HG02610 (cell line): ENCODE measurements around the gene NEB.
"Not testable (repeated sequence)": the region's sequence is repeated elsewhere in the genome, so short reads cannot be mapped to it uniquely, and the experiment has no call there.

Experiments used
- ATAC-seq: cut with Tn5 transposase; IDR thresholded peaks from one replicate; pipeline ENCODE4 v1.9.1; 2021; ENCODE audit warnings: mild to moderate bottlenecking, moderate library complexity; ENCODE audit not compliant: unreplicated experiment

NEB gene

GRCh38 chr2:151569167-151569566 lies 165.1 kb downstream of the NEB start:
- ATAC-seq: no peak

GRCh38 chr2:151568501-151568900 lies 165.8 kb downstream of the NEB start:
- ATAC-seq: no peak

- no peak for ATAC-seq
These were observed 167.3 kb downstream of the NEB start for GRCh38 chr2:151567006-151567405.

- ATAC-seq: no peak
These were observed 171.9 kb downstream of the NEB start for GRCh38 chr2:151562398-151562797.

- no peak for ATAC-seq
These were observed 174.0 kb downstream of the NEB start for GRCh38 chr2:151560289-151560688.

- ATAC-seq: not testable (repeated sequence)
These were observed 174.8 kb downstream of the NEB start for GRCh38 chr2:151559431-151559830.

GRCh38 chr2:151557883-151558282 lies 176.4 kb downstream of the NEB start:
- ATAC-seq: not testable (repeated sequence)

GRCh38 chr2:151556121-151556520 lies 178.2 kb downstream of the NEB start:
- no peak for ATAC-seq

- no peak for ATAC-seq
These were observed 182.0 kb downstream of the NEB start for GRCh38 chr2:151552287-151552686.

GRCh38 chr2:151551556-151551955 lies 182.7 kb downstream of the NEB start:
- ATAC-seq: no peak

- no peak for ATAC-seq
These were observed 185.1 kb downstream of the NEB start for GRCh38 chr2:151549191-151549590.

- no peak for ATAC-seq
These were observed 189.8 kb downstream of the NEB start for GRCh38 chr2:151544449-151544848.

- no peak for ATAC-seq
These were observed 190.4 kb downstream of the NEB start for GRCh38 chr2:151543876-151544275.

- ATAC-seq: no peak
These were observed 200.3 kb downstream of the NEB start for GRCh38 chr2:151534001-151534400.

GRCh38 chr2:151533127-151533526 lies 201.1 kb downstream of the NEB start:
- ATAC-seq: no peak

- ATAC-seq: no peak
These were observed 207.6 kb downstream of the NEB start for GRCh38 chr2:151526572-151527090.

- peak; percentile 57 for ATAC-seq
These were observed 208.4 kb downstream of the NEB start for GRCh38 chr2:151525821-151526373.

GRCh38 chr2:151523850-151524249 lies 210.4 kb downstream of the NEB start:
- no peak for ATAC-seq

GRCh38 chr2:151522556-151522955 lies 211.7 kb downstream of the NEB start:
- ATAC-seq: no peak

- ATAC-seq: no peak
These were observed 213.3 kb downstream of the NEB start for GRCh38 chr2:151520976-151521375.

GRCh38 chr2:151518802-151519201 lies 215.5 kb downstream of the NEB start:
- no peak for ATAC-seq

GRCh38 chr2:151508519-151508918 lies 225.8 kb downstream of the NEB start:
- ATAC-seq: no peak

GRCh38 chr2:151506170-151506569 lies 228.1 kb downstream of the NEB start:
- ATAC-seq: no peak
